Measurements from ENCODE around the gene DYRK1A. TPM values are rescaled to one million over a fixed set of nuclear protein-coding genes. Genes with fewer than 3 reads are reported as not detected.
A peak's percentile ranks its signal among the peaks of the same experiment; 100 is the strongest.

Gene DYRK1A
- polyA plus RNA-seq, 1 donor: 48.3 TPM

- no peak overlapping the region for H3K27ac ChIP-seq (ENCODE audit: low read length)
- no CpG with 5 or more reads among the region's 1 CpG for WGBS (ENCODE audit: insufficient coverage, low lambda C conversion rate)
- no peaks in the 10 kb centered on the region for H3K36me3 ChIP-seq (ENCODE audit: control insufficient read depth, insufficient read depth, low read length)
- no peaks in the 10 kb centered on the region for H3K27me3 ChIP-seq (ENCODE audit: control insufficient read depth, insufficient read depth, low read length)
- no peak overlapping the region for H3K4me3 ChIP-seq (ENCODE audit: low read length)
- H3K9me3 ChIP-seq (ENCODE audit: control insufficient read depth, low read depth, low read length): no peaks in the 10 kb centered on the region
- no peaks in the 10 kb centered on the region for H3K4me1 ChIP-seq (ENCODE audit: control insufficient read depth, insufficient read depth, low read length)
- no peak for DNase-seq
These were observed 2.6 kb upstream of the DYRK1A start for GRCh38 chr21:37363936-37364335.

GRCh38 chr21:37364722-37365121 is 1.9 kb upstream of the DYRK1A start:
- Histone ChIP-seq H3K4me1 (ENCODE audit: control insufficient read depth, insufficient read depth, low read length) (no peaks in the 10 kb centered on the region), H3K36me3 (ENCODE audit: control insufficient read depth, insufficient read depth, low read length) (no peaks in the 10 kb centered on the region), H3K4me3 (ENCODE audit: low read length) (peak overlapping the region; percentile 67), H3K9me3 (ENCODE audit: control insufficient read depth, low read depth, low read length) (no peaks in the 10 kb centered on the region), H3K27me3 (ENCODE audit: control insufficient read depth, insufficient read depth, low read length) (no peaks in the 10 kb centered on the region), H3K27ac (ENCODE audit: low read length) (peak overlapping the region; percentile 96)
- 85% methylated on average over 4 of the region's 7 CpGs for WGBS (ENCODE audit: insufficient coverage, low lambda C conversion rate)
- DNase-seq: peak in 1 of 2 donors; percentile 33

GRCh38 chr21:37365517-37366481 is 774 bp upstream of the DYRK1A start:
- Histone ChIP-seq H3K36me3 (ENCODE audit: control insufficient read depth, insufficient read depth, low read length) (no peaks in the 10 kb centered on the region), H3K9me3 (ENCODE audit: control insufficient read depth, low read depth, low read length) (no peaks in the 10 kb centered on the region), H3K4me3 (ENCODE audit: low read length) (peak overlapping the region; percentile 67), H3K27ac (ENCODE audit: low read length) (peak overlapping the region; percentile 98), H3K4me1 (ENCODE audit: control insufficient read depth, insufficient read depth, low read length) (peaks cover 3% of the 10 kb centered on the region), H3K27me3 (ENCODE audit: control insufficient read depth, insufficient read depth, low read length) (no peaks in the 10 kb centered on the region)
- WGBS (ENCODE audit: insufficient coverage, low lambda C conversion rate): no CpG with 5 or more reads among the region's 106 CpGs
- peak; percentile 66 to 87 for DNase-seq

DNA sequence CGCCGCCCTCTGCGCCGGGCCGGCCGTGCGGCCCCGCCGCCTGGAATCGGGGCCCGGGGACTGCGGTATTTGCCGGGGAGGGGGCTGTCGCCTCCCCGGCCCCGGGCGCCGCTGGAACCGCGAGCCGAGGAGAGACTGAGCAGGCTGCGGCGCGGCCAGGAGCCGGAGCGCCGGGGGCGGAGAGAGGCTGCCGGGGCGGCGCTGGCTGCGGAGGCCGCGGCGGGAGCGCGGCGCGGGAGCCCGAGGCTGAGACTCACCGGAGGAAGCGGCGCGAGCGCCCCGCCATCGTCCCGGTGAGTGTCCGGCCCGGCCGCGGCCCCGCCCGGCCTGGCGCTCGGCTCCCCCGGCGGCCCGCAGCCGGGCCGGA is 746 bp downstream of the DYRK1A start:
- no CpG with 5 or more reads among the region's 61 CpGs for WGBS (ENCODE audit: insufficient coverage, low lambda C conversion rate)
- Histone ChIP-seq H3K36me3 (ENCODE audit: control insufficient read depth, insufficient read depth, low read length) (no peaks in the 10 kb centered on the region), H3K27me3 (ENCODE audit: control insufficient read depth, insufficient read depth, low read length) (no peaks in the 10 kb centered on the region), H3K4me3 (ENCODE audit: low read length) (peak overlapping the region; percentile 82), H3K9me3 (ENCODE audit: control insufficient read depth, low read depth, low read length) (no peaks in the 10 kb centered on the region), H3K27ac (ENCODE audit: low read length) (peak overlapping the region; percentile 98), H3K4me1 (ENCODE audit: control insufficient read depth, insufficient read depth, low read length) (peaks cover 3% of the 10 kb centered on the region)
- DNase-seq: no peak

DNA sequence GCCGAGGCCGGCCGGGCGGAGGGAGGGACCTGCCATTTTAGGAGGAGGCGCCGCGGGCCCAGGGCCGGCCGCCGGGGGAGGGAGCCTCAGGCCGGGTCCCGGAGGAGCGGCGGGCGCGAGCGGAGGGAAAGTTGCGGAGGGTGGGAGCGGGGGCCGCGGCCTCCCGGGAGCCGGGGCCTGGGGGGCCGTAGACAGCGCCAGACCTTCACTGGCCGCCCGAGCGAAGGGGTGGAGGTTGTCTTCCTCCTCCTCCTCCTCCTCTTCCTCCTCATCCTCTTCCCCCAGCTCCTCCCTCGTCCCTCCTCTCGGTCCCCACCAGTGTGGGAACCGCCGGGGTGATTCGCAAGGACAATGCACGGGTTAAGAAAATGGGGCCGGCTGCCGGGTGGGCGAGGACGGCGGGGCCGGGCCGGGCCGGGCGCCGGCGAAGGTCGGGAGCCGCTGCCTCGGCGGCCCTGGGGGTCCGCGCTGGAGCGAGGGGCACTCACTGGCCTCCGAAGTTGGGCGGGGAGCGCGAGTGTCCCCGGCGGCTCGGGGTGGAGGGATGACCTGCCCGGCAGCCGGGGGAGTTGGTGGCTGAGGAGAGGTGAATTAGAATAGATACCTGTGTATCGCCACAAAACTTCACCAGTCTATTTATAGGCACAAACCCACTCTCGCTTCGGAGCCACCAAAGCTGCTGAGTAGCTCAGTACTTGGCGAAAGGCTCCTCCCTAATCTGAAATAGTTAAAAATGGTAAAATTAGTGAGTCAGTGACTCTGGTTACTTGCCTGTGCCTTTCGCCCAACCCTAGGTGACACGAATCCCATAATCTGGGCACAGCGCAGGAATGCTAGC is 1.3 kb downstream of the DYRK1A start:
- peaks cover 3% of the 10 kb centered on the region for H3K4me1 ChIP-seq (ENCODE audit: control insufficient read depth, insufficient read depth, low read length)
- WGBS (ENCODE audit: insufficient coverage, low lambda C conversion rate): no CpG with 5 or more reads among the region's 68 CpGs
- peak overlapping the region; percentile 56 for H3K27ac ChIP-seq (ENCODE audit: low read length)
- DNase-seq: peak; percentile 14 to 58
- H3K27me3 ChIP-seq (ENCODE audit: control insufficient read depth, insufficient read depth, low read length): no peaks in the 10 kb centered on the region
- H3K9me3 ChIP-seq (ENCODE audit: control insufficient read depth, low read depth, low read length): no peaks in the 10 kb centered on the region
- H3K36me3 ChIP-seq (ENCODE audit: control insufficient read depth, insufficient read depth, low read length): no peaks in the 10 kb centered on the region
- H3K4me3 ChIP-seq (ENCODE audit: low read length): peak overlapping the region; percentile 82

DNA sequence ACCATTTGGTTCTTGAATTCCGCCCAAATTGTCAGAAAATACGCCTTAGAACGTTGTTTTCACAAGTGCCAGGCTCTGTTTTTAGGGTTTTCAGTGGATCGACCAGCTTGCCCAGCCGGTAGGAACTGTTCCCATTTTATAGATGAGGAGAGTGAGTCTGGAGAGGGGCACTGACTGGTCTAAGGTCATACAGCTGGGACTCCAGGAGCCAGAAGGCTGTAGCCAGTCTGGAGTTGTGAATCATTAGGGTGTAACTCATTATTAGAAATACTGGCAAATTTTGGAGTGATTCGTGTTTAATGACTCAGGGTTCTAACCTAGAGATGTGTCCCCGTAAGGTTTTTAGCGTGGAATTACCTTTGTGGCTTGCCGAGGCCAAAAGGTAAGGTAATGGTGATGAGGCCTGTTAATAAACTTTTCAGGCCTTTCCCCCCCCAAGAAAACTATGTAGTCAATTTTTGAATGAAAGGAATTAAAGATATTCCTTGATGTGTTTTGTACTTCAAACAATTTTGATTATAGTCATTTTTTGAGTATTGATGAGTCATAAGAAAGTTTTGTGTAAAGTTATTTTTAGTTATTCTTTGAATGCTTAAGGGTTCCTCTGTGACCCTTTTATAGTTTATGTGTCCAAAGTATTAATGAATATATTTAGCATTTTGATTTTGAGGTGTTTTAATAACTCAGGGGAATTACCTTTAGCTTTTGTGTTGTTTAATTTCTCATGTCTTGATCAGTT is 2.1 kb downstream of the DYRK1A start:
- no CpG with 5 or more reads among the region's 9 CpGs for WGBS (ENCODE audit: insufficient coverage, low lambda C conversion rate)
- Histone ChIP-seq H3K9me3 (ENCODE audit: control insufficient read depth, low read depth, low read length) (no peaks in the 10 kb centered on the region), H3K36me3 (ENCODE audit: control insufficient read depth, insufficient read depth, low read length) (no peaks in the 10 kb centered on the region), H3K27me3 (ENCODE audit: control insufficient read depth, insufficient read depth, low read length) (no peaks in the 10 kb centered on the region), H3K4me3 (ENCODE audit: low read length) (peak overlapping the region; percentile 82), H3K27ac (ENCODE audit: low read length) (peak overlapping the region; percentile 56), H3K4me1 (ENCODE audit: control insufficient read depth, insufficient read depth, low read length) (peaks cover 3% of the 10 kb centered on the region)
- peak in 1 of 2 donors; percentile 29 for DNase-seq

DNA sequence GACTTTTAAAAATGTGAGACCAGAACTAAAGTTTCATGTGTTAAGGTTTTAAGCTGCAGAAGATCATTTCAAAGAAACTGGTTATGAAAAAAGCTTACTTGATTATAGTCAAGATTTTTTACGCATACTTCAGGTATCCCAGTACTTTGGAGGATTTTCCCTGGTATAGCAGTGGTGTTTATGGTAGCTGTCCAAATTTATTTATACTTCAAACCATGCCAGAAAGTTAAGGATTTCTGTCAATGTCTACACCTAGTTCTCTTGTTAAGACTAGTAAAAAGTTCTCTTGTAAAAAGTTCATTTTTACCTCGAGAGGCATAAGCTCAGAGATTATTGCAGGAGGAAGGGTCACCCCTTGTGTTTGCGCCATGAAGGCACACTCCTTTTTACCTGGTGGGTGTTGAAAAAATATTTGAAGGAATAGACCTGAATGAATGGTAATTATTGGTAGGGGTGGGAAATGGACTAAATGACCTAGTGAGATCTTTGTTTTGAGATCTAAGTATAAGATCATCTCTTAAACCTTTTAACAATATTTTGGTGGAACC is 2.8 kb downstream of the DYRK1A start:
- no peak overlapping the region for H3K27ac ChIP-seq (ENCODE audit: low read length)
- 0% methylated on average over 1 of the region's 3 CpGs for WGBS (ENCODE audit: insufficient coverage, low lambda C conversion rate)
- peak in 1 of 2 donors; percentile 11 for DNase-seq

DNA sequence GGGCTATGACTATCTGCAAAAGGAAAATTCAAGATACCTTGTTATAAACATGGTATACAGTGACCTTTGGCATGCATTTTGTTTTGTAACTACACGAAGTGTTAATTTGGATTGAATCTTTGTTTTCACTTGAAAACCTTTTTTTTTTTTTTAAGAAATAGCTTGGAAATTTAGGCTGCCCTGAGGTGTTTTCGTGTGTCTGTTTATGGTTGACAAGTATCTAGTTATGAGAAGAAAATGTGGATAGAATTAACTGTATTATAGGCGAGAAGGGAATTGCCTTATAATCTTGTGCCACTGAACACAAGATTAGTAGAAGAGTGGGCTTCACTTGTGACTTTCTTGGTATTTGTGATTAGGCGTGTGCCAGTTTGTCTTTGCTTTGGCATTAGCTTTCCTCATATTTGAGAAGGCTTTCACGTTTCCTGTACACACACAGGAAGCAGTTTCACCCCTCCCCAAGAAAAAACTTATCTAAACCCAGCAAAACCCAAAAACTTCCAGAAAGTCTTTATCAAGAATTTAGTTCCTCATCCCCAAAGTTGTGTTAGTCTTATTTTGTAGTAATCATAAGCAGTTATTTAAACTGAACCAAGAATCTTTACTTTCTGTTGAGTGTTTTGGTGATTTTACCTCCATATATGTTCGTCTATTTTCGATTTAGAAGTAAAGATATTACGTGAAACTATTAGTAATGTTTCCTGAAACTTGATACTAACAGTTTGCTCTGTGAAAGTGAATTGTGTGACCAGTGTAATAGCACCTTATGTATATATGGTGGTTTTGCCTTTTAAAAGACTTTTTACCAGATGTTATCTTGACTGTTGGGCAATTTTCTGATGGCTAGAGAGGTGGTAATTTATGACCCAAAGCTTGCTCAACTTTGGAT is 3.8 kb downstream of the DYRK1A start:
- Histone ChIP-seq H3K9me3 (ENCODE audit: control insufficient read depth, low read depth, low read length) (no peaks in the 10 kb centered on the region), H3K36me3 (ENCODE audit: control insufficient read depth, insufficient read depth, low read length) (no peaks in the 10 kb centered on the region), H3K27me3 (ENCODE audit: control insufficient read depth, insufficient read depth, low read length) (no peaks in the 10 kb centered on the region), H3K4me1 (ENCODE audit: control insufficient read depth, insufficient read depth, low read length) (peaks cover 3% of the 10 kb centered on the region), H3K27ac (ENCODE audit: low read length) (peak overlapping the region; percentile 23), H3K4me3 (ENCODE audit: low read length) (no peak overlapping the region)
- 45% methylated on average over 4 of the region's 8 CpGs for WGBS (ENCODE audit: insufficient coverage, low lambda C conversion rate)
- peak in 1 of 2 donors; percentile 17 for DNase-seq

More for the DNA sequence above, 2.8 kb downstream of the DYRK1A start:
- Histone ChIP-seq H3K9me3 (ENCODE audit: control insufficient read depth, low read depth, low read length) (no peaks in the 10 kb centered on the region), H3K27me3 (ENCODE audit: control insufficient read depth, insufficient read depth, low read length) (no peaks in the 10 kb centered on the region), H3K4me1 (ENCODE audit: control insufficient read depth, insufficient read depth, low read length) (peaks cover 3% of the 10 kb centered on the region), H3K4me3 (ENCODE audit: low read length) (peak overlapping the region; percentile 16), H3K36me3 (ENCODE audit: control insufficient read depth, insufficient read depth, low read length) (no peaks in the 10 kb centered on the region)

GRCh38 chr21:37371041-37371397 is 4.4 kb downstream of the DYRK1A start:
- H3K4me1 ChIP-seq (ENCODE audit: control insufficient read depth, insufficient read depth, low read length): peaks cover 3% of the 10 kb centered on the region

More at GRCh38 chr21:37371041-37371397, 4.4 kb downstream of the DYRK1A start:
- Histone ChIP-seq H3K9me3 (ENCODE audit: control insufficient read depth, low read depth, low read length) (no peaks in the 10 kb centered on the region), H3K4me3 (ENCODE audit: low read length) (no peak overlapping the region), H3K36me3 (ENCODE audit: control insufficient read depth, insufficient read depth, low read length) (no peaks in the 10 kb centered on the region), H3K27me3 (ENCODE audit: control insufficient read depth, insufficient read depth, low read length) (no peaks in the 10 kb centered on the region), H3K27ac (ENCODE audit: low read length) (peak overlapping the region; percentile 23)
- 100% methylated on average over 1 of the region's 2 CpGs for WGBS (ENCODE audit: insufficient coverage, low lambda C conversion rate)
- no peak for DNase-seq

Measured in large intestine (tissue), 3 donors.